T-helper 2 cell (primary cell): ENCODE measurements around the gene DCLRE1B.

Experiments
- DNase-seq, 5 experiments: peaks; one replicate each; pipeline versions ENCODE4 v3.0.0 to v3.0.0-alpha.2; 2012 to 2022
- total RNA-seq, 2 donors: gene quantifications; one replicate each; lab custom pipeline; 2026; lab: John Stamatoyannopoulos, UW

The DCLRE1B gene
- 6.9 to 8.9 reads per million in 2 donors for total RNA-seq

GRCh38 chr1:113904674-113905434 lies at the start of gene DCLRE1B, which contains the start of gene AP4B1:
Gene DCLRE1B, plus strand, starts transcription at chr1:113905326. Its CDS starts 261 bp downstream, at chr1:113905587.
Gene AP4B1, minus strand, starts transcription at chr1:113904799. Its CDS starts 82 bp downstream, at chr1:113904717.
- DNase-seq = peak; percentile 83 to 100 (median 97)

DNA sequence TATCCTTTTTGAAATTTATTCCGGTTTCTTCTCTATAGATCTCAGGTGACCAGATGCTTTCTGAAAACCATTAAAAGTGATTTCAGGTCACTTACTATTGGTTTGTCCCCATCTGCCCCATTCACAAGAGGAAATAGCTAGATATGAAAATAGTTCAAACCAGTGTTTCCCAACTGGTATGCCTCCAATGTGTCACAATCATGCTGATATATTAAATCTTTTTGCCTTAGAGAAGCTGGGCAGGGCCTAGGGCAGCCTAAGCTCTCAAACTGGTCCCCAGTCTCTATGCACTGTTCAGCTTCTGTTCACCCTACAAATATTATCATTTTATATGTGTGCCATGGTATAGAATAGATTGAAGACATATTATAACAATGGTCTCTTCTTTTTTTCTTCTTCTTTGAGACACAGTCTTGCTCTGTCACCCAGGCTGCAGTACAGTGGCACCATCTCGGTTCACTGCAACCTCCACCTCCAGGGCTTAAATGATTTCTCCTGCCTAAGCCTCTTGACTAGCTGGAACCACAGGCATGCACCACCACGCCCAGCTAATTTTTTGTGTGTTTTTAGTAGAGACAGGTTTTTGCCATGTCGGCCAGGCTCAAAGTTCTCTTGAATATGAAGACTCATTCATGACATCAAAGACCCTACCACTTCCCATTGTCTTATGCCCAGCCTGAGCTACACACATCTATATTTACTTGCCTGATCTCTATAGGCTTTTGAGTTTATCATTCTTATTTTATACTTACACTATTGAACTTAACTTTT lies 49.3 kb upstream of the DCLRE1B start:
- no peak for DNase-seq

DNA sequence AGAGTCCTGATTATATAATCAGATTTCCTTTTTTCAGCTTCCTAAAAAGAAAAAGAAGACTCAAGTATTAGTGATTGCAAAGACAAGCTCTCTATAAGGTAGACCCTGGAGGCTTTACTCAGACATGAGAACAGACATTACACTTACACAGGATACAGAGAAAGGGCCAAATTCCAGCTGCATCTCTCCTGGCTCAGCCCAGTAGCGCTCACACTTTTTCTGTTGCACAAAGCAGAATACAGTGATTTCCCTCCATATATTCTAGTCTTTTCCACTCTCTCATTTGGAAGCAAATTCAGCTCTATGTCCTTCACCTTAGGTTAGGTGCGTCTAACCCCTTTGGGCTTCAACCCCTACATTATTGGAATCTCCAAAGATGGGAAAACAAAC lies 48.7 kb upstream of the DCLRE1B start:
- no peak for DNase-seq

GRCh38 chr1:113857776-113858175 lies 47.4 kb upstream of the DCLRE1B start:
- DNase-seq = no peak

DNA sequence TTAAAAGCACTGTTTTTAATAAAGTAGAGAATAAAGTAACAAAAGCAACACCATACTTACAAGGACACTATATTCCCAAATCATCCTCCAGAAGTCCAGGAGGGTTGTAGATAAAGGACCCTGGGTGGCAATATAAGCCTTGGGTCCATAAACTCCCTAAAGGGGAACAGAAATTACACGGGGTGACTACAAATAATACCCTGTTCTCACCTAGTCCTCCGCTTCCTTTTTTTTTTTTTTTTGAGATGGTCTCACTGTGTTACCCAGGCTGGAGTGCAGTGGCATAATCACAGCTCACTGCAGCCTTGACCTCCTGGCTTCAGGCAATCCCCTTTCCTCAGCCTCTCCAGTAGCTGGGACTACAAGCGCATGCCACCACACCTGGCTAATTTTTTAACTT lies 46.7 kb upstream of the DCLRE1B start:
- no peak for DNase-seq

- no peak for DNase-seq
These were observed 46.1 kb upstream of the DCLRE1B start for GRCh38 chr1:113858982-113859381.

DNA sequence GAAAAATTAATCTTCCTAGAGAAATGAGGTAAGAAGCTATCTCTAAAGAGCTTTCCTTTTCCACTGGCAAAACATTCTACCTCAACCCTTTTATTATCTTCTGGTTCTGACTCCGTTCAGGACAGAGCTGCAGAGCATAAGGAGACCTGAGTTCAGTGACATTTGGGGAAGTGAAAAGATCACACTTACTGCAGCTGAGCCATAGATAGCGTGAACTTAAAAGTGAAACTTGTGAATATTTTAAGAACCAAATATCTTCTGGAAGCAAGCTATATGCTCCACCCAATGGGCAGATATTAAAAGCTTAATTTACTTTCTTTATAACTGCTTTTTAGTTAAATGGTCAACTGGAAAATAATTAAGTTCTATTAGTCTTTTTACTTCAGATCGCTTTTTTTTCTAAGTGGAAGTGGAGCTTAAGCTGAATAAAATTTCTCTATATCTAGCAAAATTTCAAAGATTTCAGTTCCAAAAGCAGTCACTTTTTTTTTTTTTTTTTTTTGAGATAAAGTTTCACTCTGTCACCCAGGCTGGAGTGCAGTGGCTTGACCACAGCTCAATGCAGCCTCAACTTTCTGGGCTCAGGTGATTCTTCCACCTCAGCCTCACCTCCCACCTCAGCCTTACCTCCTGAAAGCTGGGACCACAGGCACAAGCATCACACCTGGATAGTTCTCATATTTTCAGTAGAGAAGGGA lies 45.5 kb upstream of the DCLRE1B start:
- DNase-seq = no peak

DNA sequence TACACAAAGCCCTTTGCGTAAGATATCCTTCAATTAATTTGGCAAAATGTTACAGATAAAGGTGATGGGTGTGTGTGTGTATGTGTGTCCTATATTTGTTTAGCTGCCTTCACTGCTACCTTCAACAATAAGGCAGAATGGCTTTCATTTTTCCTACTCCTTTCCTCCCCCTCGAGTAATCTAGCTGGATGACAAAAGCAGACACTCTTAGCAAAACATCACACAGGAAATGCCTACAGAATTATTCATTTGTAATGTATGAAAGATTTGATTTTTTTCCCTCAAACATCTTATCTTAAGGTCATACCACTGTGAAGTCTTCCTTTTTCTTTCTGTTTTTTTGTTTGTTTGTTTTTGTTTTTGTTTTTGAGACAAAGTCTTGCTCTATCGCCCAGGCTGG lies 44.2 kb upstream of the DCLRE1B start:
- no peak for DNase-seq

DNA sequence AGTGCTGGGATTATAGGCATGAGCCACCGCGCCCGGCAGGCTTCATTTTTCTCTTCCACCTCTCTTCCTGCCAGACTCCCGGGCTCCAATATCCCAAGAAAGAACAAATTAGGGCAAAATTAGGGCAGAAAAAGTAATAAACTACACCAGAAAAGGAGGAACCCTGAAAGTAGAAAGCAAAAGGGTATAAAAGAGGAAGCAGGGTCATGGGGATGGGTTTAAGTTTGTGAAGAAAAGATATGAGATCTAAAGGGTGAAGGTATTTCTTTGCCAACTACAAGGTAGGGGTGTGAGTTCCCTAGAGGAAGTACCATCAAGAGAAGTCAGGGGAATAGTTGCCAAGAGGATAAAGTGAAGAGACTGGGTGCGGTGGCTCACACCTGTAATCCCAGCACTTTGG lies 43.5 kb upstream of the DCLRE1B start:
- DNase-seq = no peak

- peak in 1 of 5 experiments; percentile 23 for DNase-seq
These were observed 36.6 kb upstream of the DCLRE1B start for GRCh38 chr1:113868387-113869083.

DNA sequence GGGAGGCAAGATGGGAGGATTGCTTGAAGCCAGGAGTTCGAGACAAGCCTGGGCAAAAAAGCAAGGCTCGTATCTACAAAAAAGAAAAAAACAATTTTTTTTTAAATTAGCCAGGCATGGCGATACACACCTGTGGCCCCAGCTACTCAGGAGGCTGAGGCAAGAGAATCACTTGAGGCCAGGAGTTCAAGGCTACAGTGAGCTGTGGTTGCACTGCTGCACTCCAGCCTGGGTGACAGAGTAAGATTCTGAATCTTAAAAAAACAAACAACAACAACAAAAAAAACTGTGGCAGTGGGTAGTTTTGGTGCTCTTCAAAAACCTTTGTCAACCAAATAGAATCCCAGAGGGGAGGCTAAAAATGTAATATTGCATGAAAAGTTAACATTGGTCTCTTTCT lies 34.3 kb upstream of the DCLRE1B start:
- peak in 2 of 5 experiments; percentile 6 to 74 for DNase-seq

DNA sequence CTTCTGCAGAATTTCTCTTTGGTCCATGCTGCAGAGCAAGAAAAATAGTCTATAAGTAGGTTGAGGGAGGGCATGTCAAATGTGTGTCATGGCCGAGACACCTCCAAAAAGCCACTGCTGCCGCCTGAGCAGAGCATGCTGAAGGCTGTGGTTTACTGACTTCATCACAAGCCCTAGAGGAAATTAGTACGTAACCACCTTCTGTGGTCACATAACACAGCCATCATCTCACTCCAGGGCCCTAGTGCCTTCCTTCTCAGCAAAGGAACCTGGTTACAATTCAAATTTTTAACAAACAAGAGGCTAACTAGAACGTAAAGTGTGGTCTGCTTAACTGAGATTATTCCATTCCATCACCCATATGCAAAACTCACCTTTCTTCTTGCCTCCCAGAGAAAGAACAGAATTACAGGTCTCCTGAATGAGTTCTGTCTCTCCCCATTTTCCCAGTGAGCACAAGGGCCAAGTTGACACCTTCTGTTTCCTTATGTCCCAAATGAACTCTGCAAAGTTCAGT lies 33.5 kb upstream of the DCLRE1B start, which contains the start of gene PTPN22:
Gene PTPN22, minus strand, starts transcription at position 116 of the 517 bp plus-strand sequence.
- DNase-seq = peak; percentile 32 to 98 (median 76)

GRCh38 chr1:113872219-113872935 lies 32.7 kb upstream of the DCLRE1B start:
- peak in 2 of 5 experiments; percentile 23 to 68 for DNase-seq

GRCh38 chr1:113874012-113874879 lies 30.9 kb upstream of the DCLRE1B start:
- peak in 2 of 5 experiments; percentile 63 to 92 for DNase-seq

- DNase-seq = peak in 1 of 5 experiments; percentile 66
These were observed 29.4 kb upstream of the DCLRE1B start for GRCh38 chr1:113875714-113876113.

GRCh38 chr1:113876176-113876575 lies 28.9 kb upstream of the DCLRE1B start:
- DNase-seq = no peak

- no peak for DNase-seq
These were observed 25.4 kb upstream of the DCLRE1B start for GRCh38 chr1:113879739-113880038.

DNA sequence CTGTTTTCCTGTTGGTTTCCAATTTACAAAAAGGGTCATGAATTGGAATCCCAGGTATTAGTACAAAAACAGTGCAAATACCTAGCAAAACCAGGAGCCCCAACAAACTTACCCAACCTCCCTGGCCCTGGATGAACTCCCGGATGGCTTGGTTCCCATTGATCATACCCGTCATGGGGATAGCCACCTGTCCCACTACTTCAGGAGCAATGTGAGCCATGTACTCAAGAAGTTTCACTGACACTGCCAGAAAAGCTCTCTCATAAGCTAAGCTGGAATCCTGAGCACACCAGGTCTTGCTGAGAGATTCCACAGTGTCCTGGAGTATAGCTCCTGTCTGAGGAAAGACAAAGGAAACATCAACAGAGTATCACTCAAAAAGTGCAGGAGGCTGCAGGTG lies 23.5 kb upstream of the DCLRE1B start:
- no peak for DNase-seq

DNA sequence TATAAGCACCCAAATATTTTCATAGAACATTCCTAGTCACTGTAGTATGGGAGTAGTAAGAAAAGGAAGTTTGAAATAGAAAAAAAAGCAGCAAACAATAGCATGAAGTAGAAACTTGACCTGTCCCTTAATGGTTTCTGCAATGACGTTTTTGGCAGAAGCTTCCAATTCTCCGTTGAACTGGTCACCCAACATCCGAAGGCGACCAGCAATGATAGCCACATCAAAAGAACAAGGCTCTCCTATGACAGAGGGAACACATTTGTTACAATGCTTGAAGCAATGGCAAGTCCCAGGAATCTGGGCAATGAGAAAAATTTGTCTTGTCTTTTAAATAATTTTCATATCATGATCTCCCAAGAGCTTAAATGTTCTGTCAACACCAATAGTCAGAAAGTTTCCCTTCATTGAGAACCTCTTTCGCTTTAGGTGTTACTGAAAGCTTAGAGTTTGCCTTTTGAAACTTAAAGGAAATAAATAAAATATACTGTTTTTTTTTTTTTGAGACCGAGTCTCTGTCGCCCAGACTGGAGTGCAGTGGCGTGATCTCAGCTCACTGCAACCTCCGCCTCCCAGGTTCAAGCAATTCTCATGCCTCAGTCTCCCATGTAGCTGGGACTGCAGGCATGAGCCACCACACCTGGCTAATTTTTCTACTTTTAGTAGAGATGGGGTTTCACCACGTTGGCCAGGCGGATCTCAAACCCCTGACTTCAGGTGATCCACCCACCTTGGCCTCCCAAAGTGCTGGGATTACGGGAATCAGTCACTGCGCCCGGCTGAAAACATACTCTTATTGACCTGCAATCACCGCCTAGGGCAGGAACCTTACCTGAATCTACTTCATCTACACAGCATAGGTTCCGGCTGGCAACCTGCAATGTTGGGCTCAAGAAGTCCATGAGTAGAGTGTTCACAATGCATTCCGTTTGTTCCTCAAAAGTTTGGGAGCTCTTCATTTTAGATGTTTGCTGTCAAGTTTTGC lies 18.4 kb upstream of the DCLRE1B start:
- DNase-seq = no peak
